Endothelial cell of umbilical vein (primary cell): ENCODE measurements around the gene FER.

ENCODE experiments used
- EZH2 ChIP-seq: IDR thresholded peaks from 2 replicates; pipeline ENCODE4 v1.6.1; 2012; ENCODE audit warnings: borderline replicate concordance, low read depth, mild to moderate bottlenecking, moderate library complexity, low read length, inconsistent platforms; ENCODE audit not compliant: severe bottlenecking
- FOS ChIP-seq: IDR thresholded peaks from 2 replicates; pipeline ENCODE4 v1.6.1; 2011; ENCODE audit warnings: mild to moderate bottlenecking, low read length, moderate library complexity, borderline replicate concordance; ENCODE audit not compliant: insufficient read depth
- JUN ChIP-seq: IDR thresholded peaks from 2 replicates; pipeline ENCODE4 v1.6.1; 2011; ENCODE audit warnings: borderline replicate concordance, low read depth; ENCODE audit not compliant: insufficient read length, insufficient read depth
- MYC ChIP-seq: IDR thresholded peaks from one replicate; pipeline ENCODE4 v1.6.1; 2011; ENCODE audit warnings: mild to moderate bottlenecking, low read depth, low read length
- POLR2A ChIP-seq: IDR thresholded peaks from 2 replicates; pipeline ENCODE4 v1.6.1; 2012; ENCODE audit warnings: low read depth, mild to moderate bottlenecking, control low read depth, low read length
- POLR2AphosphoS5 ChIP-seq: IDR thresholded peaks from 2 replicates; pipeline ENCODE4 v1.6.1; 2012; ENCODE audit warnings: low read depth, mild to moderate bottlenecking, control low read depth, low read length, moderate library complexity; ENCODE audit not compliant: insufficient read depth
- TF ChIP-seq, protein P1 (sequence below), 2 donors: IDR thresholded peaks; 1 replicate in 1 of 2; 2 replicates in 1 of 2; pipeline ENCODE4 v1.5.1; 2011; ENCODE audit warnings: low read length in 2 of 2, mild to moderate bottlenecking in 2 of 2, moderate library complexity in 2 of 2, control low read depth in 1 of 2, inconsistent platforms in 1 of 2, low read depth in 1 of 2; ENCODE audit not compliant: insufficient read depth in 1 of 2; ENCODE audit errors: extremely low read depth in 1 of 2
- TF ChIP-seq, protein P2 (sequence below): IDR thresholded peaks from 2 replicates; pipeline ENCODE4 v1.6.1; 2011; ENCODE audit not compliant: insufficient read depth, insufficient read length

DNA sequence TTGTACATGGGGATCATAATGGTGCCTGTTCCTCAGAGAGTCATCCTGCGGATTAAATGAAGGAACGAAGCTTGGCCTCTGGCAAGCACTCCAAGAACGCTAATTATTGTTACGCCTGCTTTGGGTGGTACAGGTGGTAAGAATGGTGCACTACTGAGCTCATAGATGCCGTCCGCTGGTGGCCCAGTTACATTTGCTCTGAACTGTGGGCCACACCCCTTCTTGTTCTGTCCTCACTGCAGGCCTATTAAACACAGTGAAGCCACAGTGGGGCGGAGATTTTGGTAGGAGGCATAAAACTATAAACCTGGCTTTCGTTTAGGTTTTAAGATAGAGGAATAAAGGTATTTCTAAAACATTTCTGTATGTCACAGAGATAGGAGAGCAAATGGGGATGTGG lies 40.6 kb upstream of the FER start:
- TF ChIP-seq, protein P1, sequence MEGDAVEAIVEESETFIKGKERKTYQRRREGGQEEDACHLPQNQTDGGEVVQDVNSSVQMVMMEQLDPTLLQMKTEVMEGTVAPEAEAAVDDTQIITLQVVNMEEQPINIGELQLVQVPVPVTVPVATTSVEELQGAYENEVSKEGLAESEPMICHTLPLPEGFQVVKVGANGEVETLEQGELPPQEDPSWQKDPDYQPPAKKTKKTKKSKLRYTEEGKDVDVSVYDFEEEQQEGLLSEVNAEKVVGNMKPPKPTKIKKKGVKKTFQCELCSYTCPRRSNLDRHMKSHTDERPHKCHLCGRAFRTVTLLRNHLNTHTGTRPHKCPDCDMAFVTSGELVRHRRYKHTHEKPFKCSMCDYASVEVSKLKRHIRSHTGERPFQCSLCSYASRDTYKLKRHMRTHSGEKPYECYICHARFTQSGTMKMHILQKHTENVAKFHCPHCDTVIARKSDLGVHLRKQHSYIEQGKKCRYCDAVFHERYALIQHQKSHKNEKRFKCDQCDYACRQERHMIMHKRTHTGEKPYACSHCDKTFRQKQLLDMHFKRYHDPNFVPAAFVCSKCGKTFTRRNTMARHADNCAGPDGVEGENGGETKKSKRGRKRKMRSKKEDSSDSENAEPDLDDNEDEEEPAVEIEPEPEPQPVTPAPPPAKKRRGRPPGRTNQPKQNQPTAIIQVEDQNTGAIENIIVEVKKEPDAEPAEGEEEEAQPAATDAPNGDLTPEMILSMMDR (IDR thresholded peaks at IDR 0.05; ENCODE audit: extremely low read depth in 1 of 2, insufficient read depth in 1 of 2, low read depth in 1 of 2, low read length in 2 of 2) = no peak
- TF ChIP-seq FOS (no peak), POLR2A (no peak), EZH2 (no peak), JUN (no peak), POLR2AphosphoS5 (no peak), MYC (no peak)
- TF ChIP-seq, protein P2, sequence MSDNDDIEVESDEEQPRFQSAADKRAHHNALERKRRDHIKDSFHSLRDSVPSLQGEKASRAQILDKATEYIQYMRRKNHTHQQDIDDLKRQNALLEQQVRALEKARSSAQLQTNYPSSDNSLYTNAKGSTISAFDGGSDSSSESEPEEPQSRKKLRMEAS = no peak
